OCI-LY7 (cell line): ENCODE data around the gene CAMK1G.

Source experiments
- EZH2phosphoT487 ChIP-seq: fragments of 200-600 bp; sonication (generic); IDR thresholded peaks from 2 replicates; pipeline ENCODE4 v1.6.1; 2018; ENCODE audit warnings: low read depth, borderline replicate concordance, mild to moderate bottlenecking, mixed run types, antibody characterized with exemption, low read length, moderate library complexity, mixed read lengths
- TF ChIP-seq, protein P1 (sequence below): fragments of 200-600 bp; sonication (generic); conservative IDR thresholded peaks from 2 replicates; pipeline ENCODE4 v1.5.1; 2014; ENCODE audit warnings: mild to moderate bottlenecking, antibody characterized with exemption, low read length, moderate library complexity, mixed read lengths

DNA sequence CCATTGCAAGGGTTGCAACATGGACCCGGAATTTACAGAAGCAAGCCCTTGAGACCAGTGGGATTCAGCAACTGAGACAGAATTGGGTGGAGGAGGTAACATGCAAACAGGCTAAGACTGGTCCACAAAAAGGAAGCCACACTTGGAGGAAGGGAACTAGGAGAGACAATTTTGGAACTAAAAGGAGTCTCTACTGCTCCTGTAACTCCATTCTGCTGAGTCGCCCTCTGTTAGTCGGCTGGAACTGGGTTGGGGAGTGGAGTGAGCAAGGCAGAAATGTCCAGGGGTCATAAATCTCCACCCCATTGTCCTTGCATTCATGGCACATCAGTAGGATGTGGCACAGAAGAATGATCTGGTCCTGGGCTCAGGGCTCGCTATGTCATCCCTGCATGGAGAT lies 63.6 kb downstream of the CAMK1G start:
- TF ChIP-seq, protein P1, sequence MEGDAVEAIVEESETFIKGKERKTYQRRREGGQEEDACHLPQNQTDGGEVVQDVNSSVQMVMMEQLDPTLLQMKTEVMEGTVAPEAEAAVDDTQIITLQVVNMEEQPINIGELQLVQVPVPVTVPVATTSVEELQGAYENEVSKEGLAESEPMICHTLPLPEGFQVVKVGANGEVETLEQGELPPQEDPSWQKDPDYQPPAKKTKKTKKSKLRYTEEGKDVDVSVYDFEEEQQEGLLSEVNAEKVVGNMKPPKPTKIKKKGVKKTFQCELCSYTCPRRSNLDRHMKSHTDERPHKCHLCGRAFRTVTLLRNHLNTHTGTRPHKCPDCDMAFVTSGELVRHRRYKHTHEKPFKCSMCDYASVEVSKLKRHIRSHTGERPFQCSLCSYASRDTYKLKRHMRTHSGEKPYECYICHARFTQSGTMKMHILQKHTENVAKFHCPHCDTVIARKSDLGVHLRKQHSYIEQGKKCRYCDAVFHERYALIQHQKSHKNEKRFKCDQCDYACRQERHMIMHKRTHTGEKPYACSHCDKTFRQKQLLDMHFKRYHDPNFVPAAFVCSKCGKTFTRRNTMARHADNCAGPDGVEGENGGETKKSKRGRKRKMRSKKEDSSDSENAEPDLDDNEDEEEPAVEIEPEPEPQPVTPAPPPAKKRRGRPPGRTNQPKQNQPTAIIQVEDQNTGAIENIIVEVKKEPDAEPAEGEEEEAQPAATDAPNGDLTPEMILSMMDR = no peak
- no peak for TF ChIP-seq EZH2phosphoT487
